GM12878 (cell line): ENCODE measurements around the gene DVL2. TPM values are rescaled to one million over a fixed set of nuclear protein-coding genes. Genes with fewer than 3 reads are reported as not detected.

Source experiments
- ATAC-seq: fragments of 200-7000 bp; cut with Tn5 transposase; 3 replicates; pipeline ENCODE4 v1.9.1; 2020; ENCODE audit warnings: mild to moderate bottlenecking, moderate library complexity
- BruUV-seq: library from RNA; stranded (reverse); fragments of 400-500 nt; replicated peaks from 2 replicates; lab custom pipeline; 2021; lab: Mats Ljungman, UMichigan
- CTCF ChIA-PET: fragments of 300-600 bp; sonication (Branson Sonifier 250); formaldehyde crosslinking; extraction: SDS; loops from one replicate; lab custom pipeline; 2021; ENCODE audit warnings: inconsistent platforms; lab: Yijun Ruan, JAX
- POLR2A ChIA-PET: fragments of 350-600 bp; formaldehyde crosslinking; extraction: SDS; loops from one replicate; lab custom pipeline; 2021; ENCODE audit warnings: inconsistent platforms; lab: Charles Lee
- RAD21 ChIA-PET: fragments of 300-600 bp; sonication (Branson Sonifier 250); formaldehyde crosslinking; loops from one replicate; lab custom pipeline; 2023; ENCODE audit warnings: antibody characterized with exemption; ENCODE audit not compliant: unreplicated experiment; lab: Charles Lee
- SMC1A ChIA-PET: fragments of 300-600 bp; sonication (Branson Sonifier 250); formaldehyde crosslinking; loops from one replicate; lab custom pipeline; 2023; ENCODE audit not compliant: unreplicated experiment, uncharacterized antibody; lab: Charles Lee
- DNase-seq: peaks from one replicate; pipeline ENCODE4 v3.0.0-alpha.2; 2011; ENCODE audit warnings: low read depth, low spot score
- FAIRE-seq: peaks from 3 replicates; lab custom pipeline; 2011; peaks lifted over from hg19 to GRCh38; lab: Jason Lieb, UNC
- H2AFZ ChIP-seq: 2 replicates; pipeline ENCODE4 v1.6.0; 2011; ENCODE audit warnings: low read depth, low read length, control low read depth; ENCODE audit not compliant: control insufficient read depth
- H3K27ac ChIP-seq: 2 replicates; pipeline ENCODE4 v1.5.1; 2011; ENCODE audit warnings: control low read depth; ENCODE audit not compliant: control insufficient read depth, insufficient read depth
- H3K27me3 ChIP-seq, 2 experiments: replicated peaks in 1 of 2; 2 replicates each; pipeline versions ENCODE4 v1.6.0 to v1.6.1; 2011; ENCODE audit warnings: low read length in 1 of 2; ENCODE audit not compliant: control insufficient read depth in 2 of 2, insufficient read depth in 2 of 2
- H3K36me3 ChIP-seq, 2 experiments: 2 replicates each; pipeline ENCODE4 v1.5.1; 2011; ENCODE audit warnings: low read length in 1 of 2; ENCODE audit not compliant: control insufficient read depth in 2 of 2, insufficient read depth in 2 of 2
- H3K4me1 ChIP-seq: 2 replicates; pipeline ENCODE4 v1.6.1; 2011; ENCODE audit warnings: mild to moderate bottlenecking, low read length, moderate library complexity, mixed read lengths; ENCODE audit not compliant: control insufficient read depth, insufficient read depth
- H3K4me2 ChIP-seq: 2 replicates; pipeline ENCODE4 v1.6.0; 2011; ENCODE audit warnings: control low read depth; ENCODE audit not compliant: control insufficient read depth, insufficient read depth
- H3K4me3 ChIP-seq: fragments of 200-600 bp; sonication (generic); 2 replicates; pipeline ENCODE4 v1.5.1; 2016
- H3K79me2 ChIP-seq: 2 replicates; pipeline ENCODE4 v1.6.0; 2011; ENCODE audit warnings: low read length; ENCODE audit not compliant: control insufficient read depth, insufficient read depth
- H3K9ac ChIP-seq: 2 replicates; pipeline ENCODE4 v1.8.0; 2011; ENCODE audit warnings: low read length, control low read depth, mixed read lengths; ENCODE audit not compliant: control insufficient read depth, insufficient read depth
- H3K9me3 ChIP-seq: replicated peaks from 3 replicates; pipeline ENCODE4 v1.5.1; 2011; ENCODE audit warnings: mild to moderate bottlenecking, low read length; ENCODE audit not compliant: control insufficient read depth, insufficient read depth
- H4K20me1 ChIP-seq: 2 replicates; pipeline ENCODE4 v1.6.0; 2011; ENCODE audit not compliant: control insufficient read depth, insufficient read depth
- CREB1 ChIP-seq: IDR thresholded peaks from 2 replicates; pipeline ENCODE4 v1.6.1; 2012; ENCODE audit warnings: low read depth, mild to moderate bottlenecking, inconsistent platforms
- EZH2 ChIP-seq: IDR thresholded peaks from 2 replicates; pipeline ENCODE4 v1.6.1; 2012; ENCODE audit warnings: low read depth, mild to moderate bottlenecking, control low read depth, inconsistent platforms, low read length, borderline replicate concordance; ENCODE audit not compliant: control insufficient read depth
- HCFC1 ChIP-seq: fragments of 150-350 bp; IDR thresholded peaks from 2 replicates; pipeline ENCODE4 v1.6.1; 2014; ENCODE audit warnings: low read length
- LARP7 ChIP-seq: fragments of 450-650 bp; IDR thresholded peaks from 2 replicates; pipeline ENCODE4 v1.6.1; 2017; ENCODE audit warnings: mild to moderate bottlenecking
- MEF2A ChIP-seq: IDR thresholded peaks from 2 replicates; pipeline ENCODE4 v1.6.1; 2011; ENCODE audit warnings: low read depth, mild to moderate bottlenecking, low read length, moderate library complexity; ENCODE audit not compliant: insufficient read depth
- MTA2 ChIP-seq: fragments of 450-650 bp; IDR thresholded peaks from 2 replicates; pipeline ENCODE4 v1.6.1; 2016; ENCODE audit warnings: low read depth, mild to moderate bottlenecking, moderate library complexity
- MYC ChIP-seq: IDR thresholded peaks from 2 replicates; pipeline ENCODE4 v1.6.1; 2011; ENCODE audit warnings: mild to moderate bottlenecking, low read length, moderate library complexity, inconsistent platforms; ENCODE audit not compliant: insufficient read depth, insufficient replicate concordance, insufficient read length, severe bottlenecking
- NBN ChIP-seq: fragments of 450-650 bp; IDR thresholded peaks from 2 replicates; pipeline ENCODE4 v1.6.1; 2016
- NFIC ChIP-seq: IDR thresholded peaks from 2 replicates; pipeline ENCODE4 v1.6.1; 2012; ENCODE audit warnings: low read depth, mild to moderate bottlenecking, inconsistent platforms, low read length, moderate library complexity
- POLR2A ChIP-seq: IDR thresholded peaks from 2 replicates; pipeline ENCODE4 v1.6.1; 2011; ENCODE audit warnings: low read depth, mild to moderate bottlenecking, low read length
- POU2F2 ChIP-seq: IDR thresholded peaks from 3 replicates; pipeline ENCODE4 v1.6.1; 2011; ENCODE audit warnings: low read depth, mild to moderate bottlenecking, low read length, borderline replicate concordance
- RAD21 ChIP-seq: IDR thresholded peaks from 2 replicates; pipeline ENCODE4 v1.6.1; 2011; ENCODE audit warnings: mild to moderate bottlenecking, low read depth, low read length, moderate library complexity; ENCODE audit not compliant: insufficient read depth
- RUNX3 ChIP-seq: IDR thresholded peaks from 2 replicates; pipeline ENCODE4 v1.6.1; 2012; ENCODE audit warnings: low read length, inconsistent platforms
- SPI1 ChIP-seq: IDR thresholded peaks from 2 replicates; pipeline ENCODE4 v1.6.1; 2011; ENCODE audit warnings: low read depth, mild to moderate bottlenecking, low read length, moderate library complexity, borderline replicate concordance; ENCODE audit not compliant: insufficient read depth
- STAT1 ChIP-seq: fragments of 450-650 bp; conservative IDR thresholded peaks from 2 replicates; pipeline ENCODE4 v1.6.1; 2014; ENCODE audit warnings: antibody characterized with exemption, mild to moderate bottlenecking
- ZNF207 ChIP-seq: fragments of 450-650 bp; IDR thresholded peaks from 2 replicates; pipeline ENCODE4 v1.6.1; 2014; ENCODE audit warnings: antibody characterized with exemption, mild to moderate bottlenecking, borderline replicate concordance
- whole genome bisulfite sequencing: methylation state at CpG from one replicate; pipeline ENCODE4 v1.1.6; 2016; ENCODE audit warnings: low lambda C conversion rate; ENCODE audit not compliant: insufficient replicate concordance, insufficient coverage; ENCODE audit errors: missing lambda C conversion rate; 5-methylcytosine and 5-hydroxymethylcytosine counted together
- in situ Hi-C: fragments of 300-500 bp; cut with MboI; formaldehyde crosslinking; loops from 9 replicates; pipeline ENCODE4 v1.14.3; 2018; ENCODE audit warnings: mixed read lengths
- intact Hi-C: fragments of 100-400 bp; cut with micrococcal nuclease; formaldehyde crosslinking; loops from one replicate; pipeline ENCODE4 v1.14.2; 2022; ENCODE audit not compliant: unreplicated experiment
- polyA plus RNA-seq, 11 experiments: library from polyadenylated mRNA; depleted of rRNA in 4 of 11; unstranded in 6 of 11; stranded (reverse) in 5 of 11; fragments of >200 nt; fragmentation: Nextera tagmentation in 4 of 11; fragmentation: Illumina TruSeq in 1 of 11; extraction: Ambion mirVana in 4 of 11; extraction: Trizol in 1 of 11; gene quantifications; 1 replicate in 1 of 11; 2 replicates in 10 of 11; pipeline versions ENCODE4 v1.2.1 to v1.2.3, GENCODE V29; 2011 to 2016; ENCODE audit warnings: inconsistent platforms in 2 of 11, missing spikeins in 2 of 11, low read depth in 1 of 11
- total RNA-seq, 4 experiments: library from RNA; depleted of rRNA in 3 of 4; stranded (reverse); fragments of >200 nt in 3 of 4; fragmentation: Illumina TruSeq in 1 of 4; extraction: Trizol in 1 of 4; gene quantifications; 2 replicates each; pipeline versions ENCODE4 v1.2.1 to v1.2.3, GENCODE V29; 2013 to 2021
- TF ChIP-seq, protein P1 (sequence below), 3 experiments: IDR thresholded peaks in 2 of 3; conservative IDR thresholded peaks in 1 of 3; 2 replicates each; pipeline ENCODE4 v1.5.1; 2011; ENCODE audit warnings: low read depth in 3 of 3, low read length in 3 of 3, mild to moderate bottlenecking in 3 of 3, control low read depth in 2 of 3, moderate library complexity in 2 of 3, inconsistent platforms in 1 of 3, mixed read lengths in 1 of 3; ENCODE audit not compliant: control insufficient read depth in 2 of 3, insufficient read depth in 1 of 3; ENCODE audit errors: extremely low read depth in 1 of 3
- TF ChIP-seq, protein P2 (sequence below): IDR thresholded peaks from 2 replicates; pipeline ENCODE4 v1.6.1; 2011; ENCODE audit warnings: borderline replicate concordance, low read depth, mild to moderate bottlenecking, moderate library complexity, low read length; ENCODE audit not compliant: insufficient read depth, poor library complexity, severe bottlenecking

Gene DVL2
- total and polyA plus RNA-seq, 10 of the 15 experiments (the other 5 are each of a cell fraction or from before 2014, with no cell fraction given): 0.97 to 44.8 (median 23.2) TPM

DNA sequence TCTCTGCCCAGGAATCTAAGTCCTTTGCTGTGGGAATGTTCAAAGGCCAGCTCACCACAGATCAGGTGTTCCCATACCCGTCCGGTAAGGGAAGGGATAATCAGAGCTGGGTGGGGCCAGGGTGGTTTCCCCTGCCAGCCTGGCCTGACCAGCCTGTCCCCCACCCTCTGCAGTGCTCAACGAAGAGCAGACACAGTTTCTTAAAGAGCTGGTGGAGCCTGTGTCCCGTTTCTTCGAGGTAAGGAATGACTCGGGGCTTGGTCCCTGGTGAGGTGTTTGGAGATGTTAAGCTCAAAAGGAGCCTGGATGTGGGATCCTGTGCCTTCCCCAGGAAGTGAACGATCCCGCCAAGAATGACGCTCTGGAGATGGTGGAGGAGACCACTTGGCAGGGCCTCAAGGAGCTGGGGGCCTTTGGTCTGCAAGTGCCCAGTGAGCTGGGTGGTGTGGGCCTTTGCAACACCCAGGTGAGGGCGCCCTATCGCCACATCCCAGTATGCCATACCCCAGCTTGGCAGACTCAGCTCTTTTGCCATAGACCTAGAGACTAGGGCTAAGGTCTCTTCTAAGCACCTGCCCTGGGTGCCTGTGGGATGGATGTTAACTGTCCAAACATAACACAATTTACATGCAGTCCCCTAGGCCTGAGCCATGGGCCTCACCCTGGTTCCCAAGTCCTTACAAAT, 13.6 kb downstream of the DVL2 start (continued):
- TF ChIP-seq, protein P1, sequence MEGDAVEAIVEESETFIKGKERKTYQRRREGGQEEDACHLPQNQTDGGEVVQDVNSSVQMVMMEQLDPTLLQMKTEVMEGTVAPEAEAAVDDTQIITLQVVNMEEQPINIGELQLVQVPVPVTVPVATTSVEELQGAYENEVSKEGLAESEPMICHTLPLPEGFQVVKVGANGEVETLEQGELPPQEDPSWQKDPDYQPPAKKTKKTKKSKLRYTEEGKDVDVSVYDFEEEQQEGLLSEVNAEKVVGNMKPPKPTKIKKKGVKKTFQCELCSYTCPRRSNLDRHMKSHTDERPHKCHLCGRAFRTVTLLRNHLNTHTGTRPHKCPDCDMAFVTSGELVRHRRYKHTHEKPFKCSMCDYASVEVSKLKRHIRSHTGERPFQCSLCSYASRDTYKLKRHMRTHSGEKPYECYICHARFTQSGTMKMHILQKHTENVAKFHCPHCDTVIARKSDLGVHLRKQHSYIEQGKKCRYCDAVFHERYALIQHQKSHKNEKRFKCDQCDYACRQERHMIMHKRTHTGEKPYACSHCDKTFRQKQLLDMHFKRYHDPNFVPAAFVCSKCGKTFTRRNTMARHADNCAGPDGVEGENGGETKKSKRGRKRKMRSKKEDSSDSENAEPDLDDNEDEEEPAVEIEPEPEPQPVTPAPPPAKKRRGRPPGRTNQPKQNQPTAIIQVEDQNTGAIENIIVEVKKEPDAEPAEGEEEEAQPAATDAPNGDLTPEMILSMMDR (IDR thresholded peaks at IDR 0.05 in 2 of 3, conservative IDR thresholded peaks at IDR 0.05 in 1 of 3; ENCODE audit: control insufficient read depth in 2 of 3, extremely low read depth in 1 of 3, insufficient read depth in 1 of 3, low read depth in 3 of 3, low read length in 3 of 3): peak; percentile 59 to 76 (median 62)
- no peak for TF ChIP-seq MTA2
- peak; percentile 45 for TF ChIP-seq RAD21
- TF ChIP-seq ZNF207: no peak
- 0 out of 2 replicates have a peak, but pooled peaks have one; percentile 5 for TF ChIP-seq RUNX3
- TF ChIP-seq POLR2A: 0 out of 2 replicates have a peak, but pooled peaks have one; percentile 41
- no peak for TF ChIP-seq STAT1
- no peak for TF ChIP-seq MYC

DNA sequence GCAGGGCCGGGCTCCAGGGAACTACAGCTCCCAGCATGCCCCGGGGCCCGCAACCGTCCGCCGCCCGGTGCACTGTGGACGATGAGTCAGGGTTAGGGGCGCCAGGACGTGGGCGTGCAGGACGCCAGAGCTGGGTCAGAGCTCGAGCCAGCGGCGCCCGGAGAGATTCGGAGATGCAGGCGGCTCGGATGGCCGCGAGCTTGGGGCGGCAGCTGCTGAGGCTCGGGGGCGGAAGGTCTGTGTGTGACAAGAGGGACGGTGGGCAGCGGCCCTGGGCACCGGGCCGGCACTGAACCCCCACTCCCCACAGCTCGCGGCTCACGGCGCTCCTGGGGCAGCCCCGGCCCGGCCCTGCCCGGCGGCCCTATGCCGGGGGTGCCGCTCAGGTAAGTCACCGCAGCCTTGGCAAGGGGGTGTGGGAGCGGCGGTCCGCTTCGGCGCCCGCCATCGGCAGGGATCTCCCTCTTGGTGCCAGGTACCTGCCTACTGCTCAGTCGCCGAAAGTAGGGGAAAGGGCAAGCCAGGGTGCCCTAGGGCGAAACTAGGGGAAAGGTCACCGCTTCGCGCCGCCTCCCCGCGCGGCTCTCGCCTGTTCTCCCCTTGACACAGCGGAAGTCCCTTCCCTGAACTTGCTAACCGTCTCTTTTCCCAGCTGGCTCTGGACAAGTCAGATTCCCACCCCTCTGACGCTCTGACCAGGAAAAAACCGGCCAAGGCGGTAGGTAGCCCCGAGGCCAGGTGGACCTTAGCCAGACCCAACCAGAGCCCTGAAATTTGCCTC, 14.3 kb downstream of the DVL2 start, which contains the start of the genes ACADVL and DLG4:
Gene ACADVL, plus strand, starts transcription at position 127 of the 781 bp plus-strand sequence. Its CDS starts 47 bp downstream, at position 174.
Gene DLG4, minus strand, starts transcription at position 25 of the 781 bp plus-strand sequence.
- Histone ChIP-seq H3K36me3 (peaks cover 11% of the 10 kb centered on the region in 2 experiments), H3K27ac (peak within 1 kb of the TSS; percentile 92), H3K27me3 (no peaks in the 10 kb centered on the region), H3K9me3 (no peaks in the 10 kb centered on the region), H2AFZ (peak within 1 kb of the TSS; percentile 39), H3K4me1 (peaks cover 12% of the 10 kb centered on the region), H4K20me1 (no peaks in the 10 kb centered on the region), H3K9ac (peak within 1 kb of the TSS; percentile 86), H3K4me2 (peak within 1 kb of the TSS; percentile 97), H3K79me2 (peaks cover 14% of the 10 kb centered on the region), H3K4me3 (peak within 1 kb of the TSS; percentile 81)
- CTCF ChIA-PET: interaction anchor here (0.8 to 5.1 kb wide), 17 partner anchors 13 to 174 kb away, joined by 3 to 70 read pairs (median 5); partner anchors contain the start of genes ACAP1, DVL2, GABARAP and PHF23
- ATAC-seq: peak; percentile 86
- SMC1A ChIA-PET: interaction anchor here (0.6 to 4.8 kb wide), 13 partner anchors 10 to 174 kb away, joined by 3 to 34 read pairs (median 5); partner anchors contain the start of genes DVL2, GABARAP and PHF23
- RAD21 ChIA-PET: interaction anchor here (0.6 to 3.2 kb wide), 16 partner anchors 11 to 365 kb away, joined by 3 to 51 read pairs (median 4); partner anchors contain the start of genes CTDNEP1, DVL2, ELP5 and GABARAP
- BruUV-seq: no TSS peak
- in situ Hi-C loops (no loop called here), intact Hi-C loops (no loop called here)
- WGBS: under 1% methylated on average over 57 of the region's 63 CpGs
- no peak for DNase-seq
- POLR2A ChIA-PET: interaction anchor here (0.6 to 5.9 kb wide), 13 partner anchors 10 to 333 kb away, joined by 3 to 60 read pairs (median 4); partner anchors contain the start of genes CTDNEP1, DVL2, ELP5 and GABARAP
- no peak for FAIRE-seq
- TF ChIP-seq MEF2A (no peak), POU2F2 (peak; percentile 52; the same call in 1 of the 3 replicates), NBN (no peak), HCFC1 (peak; percentile 88), SPI1 (peak; percentile 5; the same call in 1 of the 2 replicates), NFIC (no peak), CREB1 (peak; percentile 81), LARP7 (peak; percentile 56; the same call in 1 of the 2 replicates), EZH2 (no peak)
- TF ChIP-seq, protein P2, sequence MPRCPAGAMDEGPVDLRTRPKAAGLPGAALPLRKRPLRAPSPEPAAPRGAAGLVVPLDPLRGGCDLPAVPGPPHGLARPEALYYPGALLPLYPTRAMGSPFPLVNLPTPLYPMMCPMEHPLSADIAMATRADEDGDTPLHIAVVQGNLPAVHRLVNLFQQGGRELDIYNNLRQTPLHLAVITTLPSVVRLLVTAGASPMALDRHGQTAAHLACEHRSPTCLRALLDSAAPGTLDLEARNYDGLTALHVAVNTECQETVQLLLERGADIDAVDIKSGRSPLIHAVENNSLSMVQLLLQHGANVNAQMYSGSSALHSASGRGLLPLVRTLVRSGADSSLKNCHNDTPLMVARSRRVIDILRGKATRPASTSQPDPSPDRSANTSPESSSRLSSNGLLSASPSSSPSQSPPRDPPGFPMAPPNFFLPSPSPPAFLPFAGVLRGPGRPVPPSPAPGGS: peak; percentile 50
